H1 (cell line): ENCODE data around the gene CCNK. TPM values are rescaled to one million over a fixed set of nuclear protein-coding genes. Genes with fewer than 3 reads are reported as not detected.

Experiments used
- CBX5 ChIP-seq: fragments of 300-800, 300-1000 bp; sonication (generic); IDR thresholded peaks from 2 replicates; pipeline ENCODE4 v1.7.1; 2016; ENCODE audit warnings: antibody characterized with exemption, low read length, low read depth
- CTBP2 ChIP-seq: IDR thresholded peaks from 2 replicates; pipeline ENCODE4 v1.7.0; 2011; ENCODE audit warnings: borderline replicate concordance, mild to moderate bottlenecking, moderate library complexity, mixed read lengths, low read length; ENCODE audit not compliant: insufficient read depth, insufficient read length
- polyA plus RNA-seq, 7 experiments: library from polyadenylated mRNA; depleted of rRNA in 3 of 7; stranded (reverse) in 5 of 7; unstranded in 2 of 7; fragments of >200 nt in 5 of 7; fragments of 200-250 nt in 2 of 7; gene quantifications; 1 replicate in 5 of 7; 2 replicates in 1 of 7; 4 replicates in 1 of 7; pipeline versions ENCODE4 v1.2.1 to v1.2.3, GENCODE V29; 2011 to 2013; ENCODE audit warnings: missing spikeins in 2 of 7, mixed read lengths in 2 of 7
- total RNA-seq: library from RNA; stranded (reverse); fragmentation: NEBNext Ultra II Directional; extraction: Animal tissue kit (Norgen Biotek cat#: 25700); gene quantifications from 2 replicates; pipeline ENCODE4 v1.2.1, GENCODE V29; 2021

CCNK gene
- total and polyA plus RNA-seq, 2 of the 8 experiments (the other 6 are each of a cell fraction or from before 2014, with no cell fraction given) = 10.7 to 82.7 TPM

DNA sequence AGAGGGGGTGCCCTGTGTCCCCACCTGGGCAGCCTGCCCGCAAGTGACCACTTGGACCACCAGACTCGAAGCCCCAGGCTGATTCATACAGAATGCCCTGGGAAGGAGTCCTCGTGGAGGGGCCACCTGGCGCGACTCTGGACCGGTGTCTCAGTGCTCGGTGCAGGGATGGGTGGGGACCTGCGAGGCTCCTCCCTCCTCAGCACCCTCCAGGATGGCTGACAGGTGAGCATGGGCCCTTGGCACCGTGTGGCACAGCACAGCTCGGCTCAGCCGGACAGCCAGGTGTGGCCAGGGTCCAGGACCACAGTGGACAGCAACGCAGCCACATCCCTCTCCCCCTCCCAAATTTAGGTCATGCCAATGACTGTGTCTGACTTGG, 44.5 kb downstream of the CCNK start (continued):
- no peak for TF ChIP-seq CBX5
- no peak for TF ChIP-seq CTBP2
